Measurements from ENCODE around the gene MRPL41.
A peak's percentile ranks its signal among the peaks of the same experiment; 100 is the strongest.
"Not testable (repeated sequence)": the region's sequence is repeated elsewhere in the genome, so short reads cannot be mapped to it uniquely, and the experiment has no call there.

The MRPL41 gene

GRCh38 chr9:137586854-137587253 lies 35.2 kb downstream of the MRPL41 start:
- no peak for DNase-seq

GRCh38 chr9:137588311-137588710 lies 36.6 kb downstream of the MRPL41 start:
- DNase-seq: no peak

- no peak for DNase-seq
Measured at GRCh38 chr9:137588891-137589290, 37.2 kb downstream of the MRPL41 start.

- no peak for DNase-seq
Measured at GRCh38 chr9:137589441-137590122, 37.9 kb downstream of the MRPL41 start.

GRCh38 chr9:137590123-137590468 lies 38.4 kb downstream of the MRPL41 start:
- DNase-seq: no peak

- peak; percentile 88 for DNase-seq
Measured at GRCh38 chr9:137590469-137591383, 39.0 kb downstream of the MRPL41 start, which contains the start of gene ZMYND19. Gene ZMYND19 (minus strand): TSS chr9:137590512. CDS start chr9:137590263, 249 bp downstream.

- no peak for DNase-seq
Measured at GRCh38 chr9:137592767-137593166, 41.1 kb downstream of the MRPL41 start.

GRCh38 chr9:137593176-137593575 lies 41.5 kb downstream of the MRPL41 start:
- DNase-seq: no peak

GRCh38 chr9:137596577-137596976 lies 44.9 kb downstream of the MRPL41 start:
- DNase-seq: not testable (repeated sequence)

GRCh38 chr9:137598943-137599342 lies 47.3 kb downstream of the MRPL41 start:
- no peak for DNase-seq
